ENCODE measurements around the gene ATRIP.

The ATRIP gene

GRCh38 chr3:48504051-48504946 is 57.8 kb downstream of the ATRIP start, which contains the start of gene SHISA5:
TSS of gene SHISA5 (minus strand) at chr3:48504174. CDS start at chr3:48504094, 80 bp downstream.
- no peak for DNase-seq (ENCODE audit: low read depth)

- no peak for DNase-seq (ENCODE audit: low read depth)
Measured at GRCh38 chr3:48505146-48505545, 58.6 kb downstream of the ATRIP start.

GRCh38 chr3:48505968-48506504 is 59.5 kb downstream of the ATRIP start:
- no peak for DNase-seq (ENCODE audit: low read depth)

GRCh38 chr3:48507256-48508061 is 60.9 kb downstream of the ATRIP start:
- peak; percentile 35 for DNase-seq (ENCODE audit: low read depth)

- no peak for DNase-seq (ENCODE audit: low read depth)
Measured at GRCh38 chr3:48511551-48511950, 65.0 kb downstream of the ATRIP start.

- no peak for DNase-seq (ENCODE audit: low read depth)
Measured at GRCh38 chr3:48514431-48515227, 68.1 kb downstream of the ATRIP start.

All from stimulated activated CD8-positive, alpha-beta memory T cell treated with anti-CD3 and anti-CD28 coated beads, Interleukin-7, amount 100 ng/mL, for 24 hours (primary cell).